UCSD-AML1 (cell line): ENCODE measurements around the gene RSBN1.

Experiments
- DNase-seq: peaks from one replicate; lab custom pipeline; 2025; ENCODE audit not compliant: unreplicated experiment; lab: John Stamatoyannopoulos, UW

Gene RSBN1

DNA sequence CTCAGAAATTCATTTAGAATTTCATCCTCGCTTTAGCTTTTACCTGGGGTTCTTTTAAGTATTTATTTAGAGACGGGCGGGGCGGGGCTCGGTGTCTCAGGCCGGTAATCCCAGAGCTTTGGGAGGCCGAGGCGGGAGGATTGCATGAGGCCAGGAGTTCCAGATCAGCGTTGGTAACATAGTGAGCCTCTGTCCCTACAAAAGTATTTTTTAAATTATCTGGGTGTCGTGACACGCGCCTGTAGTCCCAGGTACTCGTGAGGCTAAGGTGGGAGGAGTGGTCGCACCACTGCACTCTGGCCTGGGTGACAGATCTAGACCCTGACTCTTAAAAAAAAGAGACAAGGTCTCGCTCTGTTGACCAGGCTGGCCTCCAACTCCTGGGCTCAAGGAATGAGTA lies 942 bp upstream of the RSBN1 start:
- DNase-seq, result no peak

DNA sequence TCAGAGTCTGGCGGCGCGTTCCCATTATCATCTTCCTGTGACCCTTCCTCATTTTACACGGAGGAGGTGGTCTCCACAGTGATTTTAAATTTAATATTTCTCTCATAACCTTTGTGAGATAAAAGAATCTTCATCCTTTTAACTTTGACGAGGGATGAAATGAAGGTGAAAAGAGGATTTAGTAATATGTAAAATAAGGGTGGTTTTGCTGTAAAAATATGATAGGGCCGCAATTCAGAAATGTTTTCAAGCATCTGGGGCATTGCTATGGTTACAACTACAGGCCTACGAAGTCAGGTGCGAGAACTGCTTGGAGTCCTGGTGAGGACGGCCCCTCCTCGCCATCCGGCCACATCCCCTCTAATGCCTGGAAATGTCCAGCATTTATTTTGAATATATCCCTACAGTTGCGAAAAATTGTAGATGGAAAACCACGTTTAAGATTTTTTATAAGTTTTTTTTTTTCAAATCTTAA lies 422 bp upstream of the RSBN1 start:
- no peak for DNase-seq

DNA sequence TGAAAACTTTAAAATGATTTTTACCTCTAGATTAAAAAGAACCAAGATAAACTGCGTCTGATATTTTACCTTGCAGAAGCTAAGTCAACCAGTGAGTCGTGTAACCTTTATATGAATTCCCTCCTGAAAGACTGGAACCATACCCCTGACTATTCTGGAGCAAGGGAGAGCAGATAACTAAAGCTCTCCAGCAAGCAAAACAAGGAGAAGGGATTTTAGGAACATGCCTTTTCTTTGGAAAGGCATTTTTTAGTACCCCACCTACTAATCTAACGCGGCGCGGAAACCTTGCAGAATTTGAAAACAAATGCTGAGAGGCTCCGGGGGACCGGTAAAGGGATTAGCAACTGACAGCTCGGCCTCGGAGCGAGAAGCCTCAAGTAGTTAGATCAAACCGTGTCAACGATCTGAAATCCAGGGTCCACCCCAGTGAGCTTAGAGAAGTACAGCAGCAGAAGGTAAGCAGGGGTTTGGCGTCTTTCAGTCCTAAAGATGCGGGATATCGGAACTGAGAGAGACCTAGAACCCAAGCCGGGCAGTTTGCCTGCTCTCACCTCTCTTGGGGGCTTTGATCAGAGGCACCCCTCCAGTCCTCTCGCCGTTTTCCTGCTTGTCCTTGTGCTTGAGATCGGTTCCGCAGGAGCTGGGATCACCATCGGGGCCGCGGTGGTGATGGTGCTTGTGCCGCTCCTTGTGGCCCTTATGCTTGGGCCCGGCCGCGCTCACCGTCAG lies 954 bp downstream of the RSBN1 start:
- DNase-seq, result peak; percentile 72

DNA sequence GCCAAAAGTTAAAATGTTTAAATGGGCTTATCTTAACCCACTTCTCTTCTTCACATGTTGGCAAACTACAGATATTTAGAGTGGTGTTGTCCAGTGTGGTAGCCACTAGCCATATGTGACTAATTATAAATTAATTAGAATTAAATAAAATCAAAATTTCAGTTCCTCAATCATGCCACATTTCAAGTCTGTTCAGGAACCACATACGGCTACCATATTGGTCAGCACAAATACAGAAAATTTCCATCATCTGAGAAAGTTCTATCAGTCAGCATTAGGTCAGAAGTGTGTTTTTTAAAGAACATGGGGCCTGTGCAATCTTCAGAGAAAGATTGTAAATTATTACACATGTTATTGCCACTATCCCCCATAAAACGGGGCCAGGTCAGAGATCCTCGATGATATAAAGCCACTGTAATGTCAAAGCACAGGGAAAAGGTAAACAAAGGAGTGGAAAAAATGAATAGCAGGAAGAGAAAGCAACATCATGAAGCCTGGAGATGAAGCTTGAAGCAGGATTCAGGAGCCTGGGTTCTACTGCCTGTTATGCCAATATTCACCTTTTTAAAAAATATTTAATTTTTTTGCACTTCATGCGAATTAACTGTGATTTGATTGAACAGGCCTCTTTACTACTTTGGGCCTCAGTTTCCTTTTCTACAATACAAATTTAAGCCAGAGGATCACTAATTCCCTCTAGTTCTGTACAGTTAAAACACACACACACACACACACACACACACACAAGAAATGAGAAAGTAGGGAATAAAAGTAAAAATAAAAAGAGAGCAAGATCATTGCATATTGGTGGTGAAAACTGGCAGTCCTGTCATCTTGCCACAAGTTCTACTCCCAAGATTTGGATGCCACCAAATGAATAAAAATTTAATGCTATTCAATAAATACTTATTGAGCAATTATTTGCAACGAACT lies 2.3 kb downstream of the RSBN1 start:
- no peak for DNase-seq

DNA sequence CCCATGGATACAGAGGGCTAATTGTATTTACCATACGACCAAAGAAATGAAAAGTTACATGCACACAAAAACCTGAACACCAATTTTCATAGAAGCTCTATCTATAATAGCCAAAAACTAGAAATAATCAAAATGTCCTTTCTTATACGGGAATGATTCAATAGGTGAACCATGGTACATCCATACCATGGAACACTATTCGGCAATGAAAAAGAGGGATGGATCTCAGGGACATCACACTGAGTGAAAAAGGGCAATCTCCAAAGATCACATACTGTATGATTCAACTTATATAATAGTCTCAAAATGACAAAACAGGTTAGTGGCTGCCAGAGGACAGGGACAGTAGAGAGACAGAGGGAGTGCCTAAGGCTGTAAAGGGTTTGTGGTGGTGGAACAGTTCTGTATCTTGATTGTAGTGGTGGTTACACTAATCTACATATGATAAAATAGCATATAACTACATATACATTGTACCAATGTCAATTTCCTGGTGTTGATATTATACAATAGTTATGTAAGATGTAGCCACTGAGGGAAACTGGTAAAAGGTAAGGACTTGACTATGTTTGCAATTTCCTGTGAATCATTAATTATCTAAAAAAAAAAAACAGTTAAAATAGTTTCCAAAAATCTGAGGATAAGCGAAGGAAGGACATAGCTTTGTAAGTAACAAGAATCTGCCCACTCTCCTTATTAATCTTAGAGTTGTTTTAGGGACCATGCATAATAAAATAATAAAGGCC lies 3.7 kb downstream of the RSBN1 start:
- no peak for DNase-seq

DNA sequence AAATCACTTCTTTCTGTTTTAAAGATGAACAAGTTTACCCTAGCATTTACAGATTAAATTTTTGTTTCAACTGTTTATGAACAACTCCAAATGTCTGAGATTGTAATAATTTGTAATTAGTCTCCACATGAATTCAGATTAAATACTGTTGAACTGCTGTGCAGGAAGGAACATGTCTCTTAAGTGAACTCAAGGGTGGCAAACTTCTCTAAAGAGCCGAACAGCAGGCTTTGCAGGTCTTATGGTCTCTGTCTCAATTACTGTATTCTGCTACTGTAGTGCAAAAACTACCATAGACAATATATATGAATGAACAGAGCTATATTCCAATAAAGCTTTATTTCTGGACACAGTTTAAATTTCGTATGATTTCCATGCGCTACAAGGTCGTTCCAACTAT lies 6.6 kb downstream of the RSBN1 start:
- no peak for DNase-seq

DNA sequence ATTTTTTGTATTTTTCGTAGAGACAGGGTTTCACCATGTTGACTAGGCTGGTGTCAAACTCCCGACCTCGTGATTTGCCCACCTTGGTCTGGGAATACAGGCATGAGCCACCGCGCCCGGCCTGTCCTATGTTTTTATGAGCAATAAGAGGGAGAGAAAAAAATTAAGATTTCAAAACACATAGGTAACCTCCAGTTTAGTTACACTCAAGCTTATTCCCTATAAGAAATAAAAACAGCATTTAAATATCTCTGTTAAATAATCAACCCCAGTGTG lies 7.1 kb downstream of the RSBN1 start:
- DNase-seq, result no peak

DNA sequence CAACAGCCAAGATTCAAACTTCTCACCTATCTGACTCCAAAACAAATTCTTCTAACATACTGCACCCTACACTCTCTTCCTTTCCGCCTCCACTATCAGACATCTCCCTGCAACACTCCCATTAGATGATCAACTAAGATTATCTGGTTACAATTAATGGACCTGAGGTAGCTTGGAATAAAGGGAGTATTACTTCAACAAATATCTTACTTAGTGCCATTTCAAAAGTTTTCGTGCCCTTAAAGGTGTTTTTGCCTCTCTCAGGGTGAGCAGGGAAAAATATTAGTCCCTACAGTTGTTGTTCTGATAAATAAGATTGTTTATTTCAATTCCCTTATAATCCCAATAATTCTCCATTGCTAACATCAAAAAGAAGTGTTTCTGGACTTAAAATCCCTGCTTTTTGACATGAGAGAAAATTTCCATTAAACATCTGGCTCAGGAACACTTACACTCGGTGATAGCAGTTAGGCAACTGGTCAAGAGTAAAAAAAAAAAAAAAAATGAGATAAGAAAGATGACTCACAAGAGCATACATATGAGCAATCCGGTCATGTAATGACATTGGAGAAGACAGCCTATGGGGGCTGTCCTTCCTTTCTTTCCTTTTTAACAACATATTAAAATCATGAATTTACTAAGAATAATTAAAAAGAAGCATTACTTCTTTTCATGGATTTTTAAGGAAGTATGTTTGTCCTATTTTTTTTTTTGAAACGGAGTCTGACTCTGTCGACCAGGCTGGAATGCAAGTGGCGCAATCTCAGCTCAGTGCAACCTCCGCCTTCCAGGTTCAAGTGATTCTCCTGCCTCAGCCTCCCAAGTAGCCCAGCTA lies 7.6 kb downstream of the RSBN1 start:
- DNase-seq, result no peak

DNA sequence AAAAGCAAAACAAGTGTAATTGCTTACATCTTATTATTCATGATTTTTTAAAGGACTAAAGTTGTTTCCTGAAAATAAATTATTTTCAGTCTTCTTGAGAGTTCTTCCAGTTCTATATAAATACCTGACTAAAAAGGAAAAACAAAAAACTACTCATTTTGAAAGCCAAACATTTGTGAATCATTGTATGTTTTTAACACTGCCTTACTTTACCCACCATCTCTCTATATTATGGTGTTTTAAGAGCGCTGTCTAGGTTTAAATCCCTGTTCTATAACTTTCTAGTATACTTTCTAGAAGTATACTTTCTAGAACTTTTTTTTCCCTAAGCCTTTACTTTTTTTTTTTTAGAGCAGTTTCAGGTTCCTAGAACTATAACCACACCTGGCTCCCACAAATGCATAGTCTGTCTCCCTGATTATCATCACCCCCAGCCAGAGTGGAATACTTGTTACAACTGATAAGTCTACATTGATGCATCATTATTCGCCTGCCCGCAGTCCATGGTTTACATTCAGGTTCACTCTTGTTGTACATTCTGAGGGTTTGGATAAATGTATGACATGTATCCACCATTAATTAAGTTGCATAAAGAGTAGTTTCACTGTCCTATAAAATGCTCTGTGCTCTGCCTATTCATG lies 9.8 kb downstream of the RSBN1 start:
- DNase-seq, result no peak

DNA sequence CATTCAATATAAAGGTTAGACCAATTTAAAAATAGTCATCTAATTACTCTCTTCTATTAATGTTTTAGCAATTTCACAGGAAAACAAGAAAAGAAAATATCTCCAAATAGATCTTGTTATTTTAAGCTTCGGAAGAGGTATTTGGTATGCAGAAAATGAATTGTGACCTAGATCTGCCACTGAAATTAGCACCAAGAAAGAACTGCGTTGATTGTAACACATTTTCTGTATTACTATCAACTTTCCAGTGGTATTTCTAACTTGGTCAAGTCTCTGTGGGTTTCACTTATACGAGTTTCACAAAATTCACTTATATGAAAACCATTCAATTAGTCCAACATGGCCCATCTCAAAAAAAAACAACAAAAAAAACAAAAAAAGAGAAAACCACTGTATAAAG lies 11.8 kb downstream of the RSBN1 start:
- no peak for DNase-seq

DNA sequence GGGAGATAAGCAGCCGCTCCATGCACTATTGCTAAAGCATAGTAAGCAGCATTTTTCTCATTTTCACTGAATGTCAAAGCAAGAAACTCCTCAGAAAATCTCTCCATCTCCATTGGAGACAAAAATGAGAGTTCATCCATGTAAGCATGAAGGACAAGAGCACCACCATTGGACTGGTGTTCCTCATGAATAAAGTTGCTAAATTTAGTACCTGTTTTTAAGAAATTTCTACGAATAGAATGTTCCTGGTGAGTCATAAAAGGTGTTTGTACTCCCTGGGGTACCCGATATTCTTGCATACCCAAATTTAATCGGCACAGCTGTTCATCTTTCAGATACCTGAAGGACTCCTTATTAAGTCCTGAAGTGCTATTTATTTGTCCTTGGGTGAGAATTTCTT lies 14.8 kb downstream of the RSBN1 start:
- no peak for DNase-seq

DNA sequence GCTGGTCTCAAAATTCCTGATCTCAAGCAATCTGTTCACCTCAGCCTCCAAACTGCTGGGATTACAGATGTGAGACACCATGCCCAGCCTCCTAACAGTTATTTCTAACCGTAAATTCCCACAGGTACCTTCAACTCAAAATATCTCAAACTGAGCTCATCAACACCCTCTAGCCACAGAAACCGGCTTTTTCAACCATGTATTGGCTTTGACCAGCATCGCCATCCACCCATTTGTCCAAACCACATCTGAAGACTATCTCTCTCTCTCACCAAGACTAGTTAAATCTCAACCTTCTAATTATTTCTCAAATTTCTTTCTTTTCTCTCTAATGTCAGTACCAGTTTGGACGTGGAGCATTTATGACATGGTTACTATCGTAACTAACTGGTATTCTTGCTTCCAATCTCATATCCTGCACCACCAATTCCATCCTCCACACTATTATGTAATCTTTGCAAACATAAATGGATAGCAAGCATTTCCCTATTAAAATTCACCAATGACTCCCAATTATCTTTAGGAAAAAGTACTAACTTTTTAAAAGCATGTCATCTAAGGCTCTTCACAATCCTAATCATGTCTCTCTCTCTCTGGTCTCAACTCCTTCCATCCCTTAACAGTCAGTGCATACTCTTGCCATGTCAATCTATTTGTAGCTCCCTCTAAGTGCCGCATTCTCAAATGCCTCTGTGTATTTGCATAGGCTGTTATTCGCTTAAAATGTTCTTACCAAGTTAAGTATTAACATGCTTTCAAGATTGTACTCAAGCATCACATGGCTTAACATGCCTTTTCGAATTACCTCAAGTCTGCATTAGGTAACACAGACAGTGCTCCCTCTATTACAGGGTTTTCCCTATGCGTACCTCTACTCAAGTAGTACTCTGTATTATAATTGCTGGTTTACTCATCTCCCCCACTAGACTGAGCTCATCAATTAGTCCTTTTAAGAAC lies 18.1 kb downstream of the RSBN1 start:
- no peak for DNase-seq

DNA sequence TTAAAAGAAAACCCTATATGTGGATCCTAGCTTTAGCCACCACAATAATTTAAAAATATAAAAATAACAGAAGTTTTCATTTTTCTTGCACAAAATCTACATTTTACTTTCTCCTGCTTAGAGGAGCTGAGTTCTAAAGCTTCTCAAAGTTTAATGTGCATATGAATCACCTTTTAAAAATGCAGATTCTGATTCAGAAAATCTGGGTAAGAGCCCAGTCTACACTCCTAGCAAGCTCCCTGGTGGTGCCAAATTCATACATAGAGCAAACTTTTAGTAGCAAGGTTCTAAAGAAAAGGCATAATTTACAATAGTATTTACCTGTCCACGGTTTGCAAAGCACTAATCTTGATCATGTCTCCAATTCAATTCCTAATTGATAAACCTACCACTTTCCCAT lies 19.3 kb downstream of the RSBN1 start:
- DNase-seq, result no peak

DNA sequence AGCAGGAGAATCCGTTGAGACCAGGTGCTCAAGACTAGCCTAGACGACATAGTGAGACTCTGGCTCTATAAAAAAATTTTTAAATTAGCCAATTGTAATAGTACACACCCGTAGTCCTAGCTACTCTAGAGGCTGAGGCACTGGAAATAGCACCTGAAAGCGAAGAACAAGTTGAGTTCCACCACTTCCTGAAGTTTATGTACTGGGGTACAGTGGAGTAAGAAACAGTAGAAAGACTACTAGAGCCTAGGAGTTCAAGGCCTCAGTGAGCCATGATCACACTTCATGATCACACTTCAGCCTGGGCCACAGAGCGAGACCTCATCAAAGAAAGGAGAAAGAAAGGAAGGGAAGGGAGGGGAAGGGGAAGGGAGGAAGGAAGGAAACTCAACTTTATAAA lies 19.8 kb downstream of the RSBN1 start:
- no peak for DNase-seq

DNA sequence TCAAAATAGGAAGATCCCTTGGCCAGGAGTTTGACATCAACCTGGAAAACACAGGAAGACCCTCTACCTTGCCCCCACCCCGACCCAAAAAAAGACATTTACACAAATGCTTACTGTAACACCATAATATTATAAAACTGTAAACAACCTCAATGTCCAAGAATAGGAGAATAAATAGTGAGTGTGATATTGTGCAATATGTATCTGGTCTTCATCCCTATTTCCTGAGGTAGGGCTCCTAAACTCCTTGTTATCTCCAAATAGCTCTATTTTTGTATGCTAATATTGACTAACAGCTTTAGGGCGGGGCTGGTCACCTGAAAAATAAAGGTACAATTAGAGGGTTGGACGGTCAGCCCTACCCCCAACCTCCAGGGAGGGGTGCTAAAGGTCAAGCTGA lies 23.5 kb downstream of the RSBN1 start:
- DNase-seq, result no peak

DNA sequence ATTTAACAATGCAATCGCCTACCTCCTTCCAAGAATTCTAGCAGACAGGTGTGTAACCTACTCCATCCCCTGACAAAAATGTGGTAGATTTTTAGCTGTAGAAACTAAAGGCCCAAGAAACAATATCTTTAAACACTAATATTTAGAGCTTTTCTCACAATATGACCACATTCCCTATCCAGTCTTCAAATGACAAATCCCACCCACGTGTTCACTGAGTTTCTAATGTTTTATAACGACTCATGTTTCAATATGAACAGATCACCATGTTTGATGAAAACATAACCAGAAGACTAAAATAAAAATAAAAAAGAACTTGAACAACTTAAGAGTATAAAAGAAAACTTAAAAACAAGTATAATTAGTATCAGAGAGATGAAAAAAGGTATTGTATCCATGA lies 24.6 kb downstream of the RSBN1 start:
- no peak for DNase-seq

DNA sequence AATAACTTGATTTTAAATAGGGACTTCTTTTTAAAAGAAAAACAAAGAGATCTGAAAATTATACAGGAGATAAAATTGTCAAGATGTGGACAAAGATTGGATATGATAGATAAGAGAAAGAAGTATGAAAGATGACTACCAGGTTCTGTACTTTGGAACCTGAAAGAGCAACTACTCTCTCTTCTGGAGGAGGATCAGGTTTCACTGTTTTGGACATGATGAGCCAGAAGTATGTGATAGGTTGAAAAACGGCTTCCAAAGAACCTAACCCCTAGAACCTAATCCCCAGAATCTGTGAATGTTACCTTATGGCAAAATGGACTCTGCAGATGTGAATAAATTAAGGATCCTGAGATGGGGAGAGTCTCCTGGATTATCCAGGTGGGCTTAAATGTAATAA lies 26.2 kb downstream of the RSBN1 start:
- DNase-seq, result no peak

DNA sequence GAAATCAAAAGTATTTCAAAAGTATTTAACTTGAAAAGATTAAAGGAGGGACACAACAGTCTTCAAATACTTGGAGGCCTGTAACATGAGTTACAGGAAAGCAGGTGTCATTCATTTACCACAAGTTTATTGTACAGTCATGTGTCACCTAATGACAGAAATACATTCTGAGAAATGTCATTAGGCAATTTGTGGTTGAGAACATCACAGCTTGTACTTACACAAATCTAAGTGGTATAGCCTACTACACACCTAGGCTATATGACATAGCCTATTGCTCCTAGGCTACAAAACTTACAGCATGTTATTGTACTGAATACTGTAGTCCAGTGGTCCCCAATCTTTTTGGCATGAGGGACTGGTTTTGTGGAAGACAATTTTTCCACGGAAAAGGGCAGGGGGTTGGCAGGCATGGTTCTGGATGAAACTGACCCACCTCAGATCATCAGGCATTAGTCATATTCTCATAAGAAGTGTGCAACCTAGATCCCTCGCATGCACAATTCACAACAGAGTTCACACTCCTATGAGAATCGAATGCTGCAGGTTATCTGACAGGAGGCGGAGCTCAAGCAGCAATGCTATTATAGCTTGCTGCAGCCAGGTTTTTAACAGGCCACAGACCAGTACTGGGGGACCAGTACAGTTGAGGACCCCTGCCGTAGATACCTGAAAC lies 28.0 kb downstream of the RSBN1 start:
- DNase-seq, result no peak
